Panc1 (cell line): ENCODE data around the gene RSPH1. TPM values are rescaled to one million over a fixed set of nuclear protein-coding genes. Genes with fewer than 3 reads are reported as not detected.

Source experiments
- ATAC-seq: fragments of 200-7000 bp; cut with Tn5 transposase; 2 replicates; pipeline ENCODE4 v1.9.1; 2020; ENCODE audit warnings: mild to moderate bottlenecking, moderate library complexity
- BruUV-seq: library from RNA; stranded (reverse); fragments of 400-500 nt; replicated peaks from 2 replicates; lab custom pipeline; 2021; lab: Mats Ljungman, UMichigan
- CTCF ChIA-PET: fragments of 300-600 bp; sonication (Branson Sonifier 250); formaldehyde crosslinking; loops from one replicate; lab custom pipeline; 2022; ENCODE audit warnings: antibody characterized with exemption; lab: Charles Lee
- POLR2A ChIA-PET: fragments of 300-600 bp; sonication (Branson Sonifier 250); formaldehyde crosslinking; loops from one replicate; lab custom pipeline; 2022; ENCODE audit warnings: antibody characterized with exemption; lab: Charles Lee
- DNase-seq: peaks from one replicate; pipeline ENCODE4 v3.0.0-alpha.2; 2010; ENCODE audit warnings: low read depth, low spot score
- H3K27ac ChIP-seq: 2 replicates; pipeline ENCODE4 v1.5.1; 2011; ENCODE audit warnings: mild to moderate bottlenecking, low read length, inconsistent platforms
- H3K27me3 ChIP-seq: fragments of 200-500 bp; sonication (Bioruptor generic); 2 replicates; pipeline ENCODE4 v1.6.0; 2014; ENCODE audit warnings: low read length, inconsistent platforms; ENCODE audit not compliant: control insufficient read depth, insufficient read depth
- H3K36me3 ChIP-seq: fragments of 200-500 bp; sonication (Bioruptor generic); 2 replicates; pipeline ENCODE4 v1.5.1; 2014; ENCODE audit warnings: inconsistent platforms, mild to moderate bottlenecking, low read length, moderate library complexity; ENCODE audit not compliant: control insufficient read depth, insufficient read depth
- H3K4me1 ChIP-seq: 2 replicates; pipeline ENCODE4 v1.5.1; 2011; ENCODE audit warnings: inconsistent platforms, mild to moderate bottlenecking, low read length, moderate library complexity; ENCODE audit not compliant: control insufficient read depth, insufficient read depth
- H3K4me3 ChIP-seq, 2 experiments: 2 replicates each; pipeline ENCODE4 v1.5.1; 2011 to 2012; ENCODE audit warnings: low read depth in 2 of 2, low read length in 2 of 2, mild to moderate bottlenecking in 2 of 2, inconsistent platforms in 1 of 2, moderate library complexity in 1 of 2
- H3K9me3 ChIP-seq: fragments of 200-500 bp; sonication (Bioruptor generic); 2 replicates; pipeline ENCODE4 v1.5.1; 2014; ENCODE audit warnings: low read depth, mild to moderate bottlenecking, inconsistent platforms, low read length, moderate library complexity; ENCODE audit not compliant: control insufficient read depth, insufficient read depth
- POLR2AphosphoS5 ChIP-seq: IDR thresholded peaks from 2 replicates; pipeline ENCODE4 v1.6.1; 2012; ENCODE audit warnings: mild to moderate bottlenecking, low read depth, low read length, moderate library complexity
- SIN3A ChIP-seq: IDR thresholded peaks from 2 replicates; pipeline ENCODE4 v1.6.1; 2012; ENCODE audit warnings: low read depth, mild to moderate bottlenecking, low read length, moderate library complexity, borderline replicate concordance; ENCODE audit not compliant: insufficient read depth
- TCF7L2 ChIP-seq: IDR thresholded peaks from 2 replicates; pipeline ENCODE4 v1.6.1; 2011; ENCODE audit warnings: mild to moderate bottlenecking, low read depth, low read length, inconsistent platforms
- in situ Hi-C: cut with HindIII; loops from 2 replicates; pipeline ENCODE4 v1.10.0; 2016; ENCODE audit warnings: low sequenced_read_pairs, low pct_unique_long_range_greater_than_20kb
- intact Hi-C: fragments of 100-400 bp; cut with micrococcal nuclease; formaldehyde crosslinking; loops from one replicate; pipeline ENCODE4 v1.10.0; 2022; ENCODE audit not compliant: unreplicated experiment
- total RNA-seq: library from RNA; stranded (reverse); gene quantifications from one replicate; pipeline ENCODE4 v1.2.1, GENCODE V29; 2021; ENCODE audit not compliant: unreplicated experiment
- TF ChIP-seq, protein P1 (sequence below): fragments of 450-650 bp; IDR thresholded peaks from 2 replicates; pipeline ENCODE4 v1.5.1; 2017; ENCODE audit warnings: mild to moderate bottlenecking
- TF ChIP-seq, protein P2 (sequence below), 2 experiments: IDR thresholded peaks; 2 replicates each; pipeline ENCODE4 v1.6.1; 2011 to 2012; ENCODE audit warnings: low read depth in 2 of 2, control low read depth in 1 of 2, low read length in 1 of 2, mild to moderate bottlenecking in 1 of 2, moderate library complexity in 1 of 2; ENCODE audit not compliant: insufficient read depth in 1 of 2

The RSPH1 gene
- total RNA-seq, 1 experiment from 2014 or later, result 0.46 TPM

DNA sequence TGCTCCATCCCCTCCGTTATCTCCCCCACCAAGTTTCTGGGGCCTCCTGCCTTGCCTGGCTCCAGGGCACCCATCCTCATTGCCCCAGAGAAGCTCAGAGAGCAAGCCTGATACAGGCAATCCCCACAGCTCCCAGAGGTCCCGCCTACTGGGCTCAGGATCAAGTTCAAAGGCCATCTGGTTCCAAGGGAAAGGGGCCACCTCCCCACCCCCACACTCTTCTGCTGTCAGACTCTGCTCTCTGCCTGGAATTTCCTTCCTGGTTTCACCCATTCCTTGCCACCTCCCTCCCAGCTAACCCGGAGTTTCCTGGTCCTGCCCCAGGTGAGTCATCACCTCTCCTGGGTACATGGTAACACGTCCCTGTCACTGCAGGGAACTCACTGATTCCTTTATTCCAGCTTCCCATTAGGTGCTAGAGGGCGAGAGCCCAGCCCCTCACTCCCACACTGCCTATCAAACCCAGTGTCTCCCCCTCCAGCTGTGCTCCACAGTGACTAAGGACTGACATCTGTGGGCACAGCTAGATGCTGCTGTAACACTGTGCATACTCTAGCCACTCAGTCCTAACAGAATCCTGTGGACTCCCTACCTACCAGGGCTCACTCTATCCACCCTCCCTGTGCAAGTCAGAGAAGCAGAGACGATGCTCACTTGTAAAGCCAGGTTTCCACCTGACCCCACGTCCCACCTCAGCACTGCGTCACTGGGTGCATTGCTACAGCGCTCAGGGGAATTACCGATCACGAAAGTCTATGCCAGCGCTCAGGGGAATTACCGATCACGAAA lies 21.8 kb downstream of the RSPH1 start:
- DNase-seq, result no peak
- Histone ChIP-seq H3K27ac (no peak overlapping the region), H3K27me3 (no peaks in the 10 kb centered on the region), H3K4me3 (no peak overlapping the region), H3K36me3 (no peaks in the 10 kb centered on the region), H3K4me1 (no peaks in the 10 kb centered on the region), H3K9me3 (no peaks in the 10 kb centered on the region)
- in situ Hi-C loops (no loop called here), intact Hi-C loops (no loop called here)
- ChIA-PET CTCF (no interaction called here), POLR2A (no interaction called here)
- TF ChIP-seq POLR2AphosphoS5 (no peak), TCF7L2 (no peak), SIN3A (no peak)
- TF ChIP-seq, protein P1, sequence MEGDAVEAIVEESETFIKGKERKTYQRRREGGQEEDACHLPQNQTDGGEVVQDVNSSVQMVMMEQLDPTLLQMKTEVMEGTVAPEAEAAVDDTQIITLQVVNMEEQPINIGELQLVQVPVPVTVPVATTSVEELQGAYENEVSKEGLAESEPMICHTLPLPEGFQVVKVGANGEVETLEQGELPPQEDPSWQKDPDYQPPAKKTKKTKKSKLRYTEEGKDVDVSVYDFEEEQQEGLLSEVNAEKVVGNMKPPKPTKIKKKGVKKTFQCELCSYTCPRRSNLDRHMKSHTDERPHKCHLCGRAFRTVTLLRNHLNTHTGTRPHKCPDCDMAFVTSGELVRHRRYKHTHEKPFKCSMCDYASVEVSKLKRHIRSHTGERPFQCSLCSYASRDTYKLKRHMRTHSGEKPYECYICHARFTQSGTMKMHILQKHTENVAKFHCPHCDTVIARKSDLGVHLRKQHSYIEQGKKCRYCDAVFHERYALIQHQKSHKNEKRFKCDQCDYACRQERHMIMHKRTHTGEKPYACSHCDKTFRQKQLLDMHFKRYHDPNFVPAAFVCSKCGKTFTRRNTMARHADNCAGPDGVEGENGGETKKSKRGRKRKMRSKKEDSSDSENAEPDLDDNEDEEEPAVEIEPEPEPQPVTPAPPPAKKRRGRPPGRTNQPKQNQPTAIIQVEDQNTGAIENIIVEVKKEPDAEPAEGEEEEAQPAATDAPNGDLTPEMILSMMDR, result no peak
- TF ChIP-seq, protein P2, sequence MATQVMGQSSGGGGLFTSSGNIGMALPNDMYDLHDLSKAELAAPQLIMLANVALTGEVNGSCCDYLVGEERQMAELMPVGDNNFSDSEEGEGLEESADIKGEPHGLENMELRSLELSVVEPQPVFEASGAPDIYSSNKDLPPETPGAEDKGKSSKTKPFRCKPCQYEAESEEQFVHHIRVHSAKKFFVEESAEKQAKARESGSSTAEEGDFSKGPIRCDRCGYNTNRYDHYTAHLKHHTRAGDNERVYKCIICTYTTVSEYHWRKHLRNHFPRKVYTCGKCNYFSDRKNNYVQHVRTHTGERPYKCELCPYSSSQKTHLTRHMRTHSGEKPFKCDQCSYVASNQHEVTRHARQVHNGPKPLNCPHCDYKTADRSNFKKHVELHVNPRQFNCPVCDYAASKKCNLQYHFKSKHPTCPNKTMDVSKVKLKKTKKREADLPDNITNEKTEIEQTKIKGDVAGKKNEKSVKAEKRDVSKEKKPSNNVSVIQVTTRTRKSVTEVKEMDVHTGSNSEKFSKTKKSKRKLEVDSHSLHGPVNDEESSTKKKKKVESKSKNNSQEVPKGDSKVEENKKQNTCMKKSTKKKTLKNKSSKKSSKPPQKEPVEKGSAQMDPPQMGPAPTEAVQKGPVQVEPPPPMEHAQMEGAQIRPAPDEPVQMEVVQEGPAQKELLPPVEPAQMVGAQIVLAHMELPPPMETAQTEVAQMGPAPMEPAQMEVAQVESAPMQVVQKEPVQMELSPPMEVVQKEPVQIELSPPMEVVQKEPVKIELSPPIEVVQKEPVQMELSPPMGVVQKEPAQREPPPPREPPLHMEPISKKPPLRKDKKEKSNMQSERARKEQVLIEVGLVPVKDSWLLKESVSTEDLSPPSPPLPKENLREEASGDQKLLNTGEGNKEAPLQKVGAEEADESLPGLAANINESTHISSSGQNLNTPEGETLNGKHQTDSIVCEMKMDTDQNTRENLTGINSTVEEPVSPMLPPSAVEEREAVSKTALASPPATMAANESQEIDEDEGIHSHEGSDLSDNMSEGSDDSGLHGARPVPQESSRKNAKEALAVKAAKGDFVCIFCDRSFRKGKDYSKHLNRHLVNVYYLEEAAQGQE (IDR thresholded peaks at IDR 0.05; ENCODE audit: insufficient read depth in 1 of 2, low read depth in 2 of 2, low read length in 1 of 2), result no peak
- no TSS peak for BruUV-seq
- peak; percentile 70; the same call in 1 of the 2 replicates for ATAC-seq

DNA sequence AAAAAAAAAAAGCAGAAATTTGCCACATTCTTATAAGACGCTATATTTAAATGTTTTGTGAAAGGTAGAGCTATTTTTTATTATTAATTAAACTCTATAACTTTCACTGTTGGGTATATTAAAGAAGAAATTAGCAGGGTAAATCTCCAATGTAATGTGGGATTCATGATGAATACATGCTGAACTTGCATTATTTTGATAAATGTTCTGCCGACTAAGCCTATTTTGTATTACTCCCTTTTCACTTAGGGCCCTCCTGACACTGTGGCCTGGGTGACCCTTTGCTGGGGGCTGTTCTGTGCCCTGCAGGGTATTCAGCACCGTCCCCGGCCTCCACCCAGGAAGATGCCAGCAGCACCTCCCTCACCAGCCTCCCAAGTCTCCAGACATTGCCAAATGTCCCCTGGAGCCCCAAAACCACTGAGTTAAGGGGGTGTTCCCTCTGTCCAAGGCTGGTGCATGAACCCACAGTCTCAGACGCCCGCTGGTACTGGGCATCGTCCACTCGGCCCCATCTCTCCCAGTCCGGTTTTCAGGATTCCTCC lies 22.5 kb downstream of the RSPH1 start:
- Histone ChIP-seq H3K4me3 (no peak overlapping the region), H3K27ac (no peak overlapping the region)
- CTCF ChIA-PET, result no interaction called here

More for the DNA sequence above, 22.5 kb downstream of the RSPH1 start:
- POLR2A ChIA-PET, result no interaction called here
- H3K27me3 ChIP-seq, result no peaks in the 10 kb centered on the region
- DNase-seq (no peak), ATAC-seq (no peak)
- no peaks in the 10 kb centered on the region for H3K4me1 ChIP-seq
- no peak for TF ChIP-seq POLR2AphosphoS5
- TF ChIP-seq, protein P2 (IDR thresholded peaks at IDR 0.05; ENCODE audit: insufficient read depth in 1 of 2, low read depth in 2 of 2, low read length in 1 of 2), result no peak
- TF ChIP-seq, protein P1, result no peak
- no peak for TF ChIP-seq TCF7L2
- no peak for TF ChIP-seq SIN3A
- BruUV-seq, result no TSS peak
- in situ Hi-C loops (no loop called here), intact Hi-C loops (no loop called here)
- H3K36me3 ChIP-seq, result no peaks in the 10 kb centered on the region
- H3K9me3 ChIP-seq, result no peaks in the 10 kb centered on the region
